GM19240 (cell line): ENCODE measurements around the gene HM13.
"Not testable (repeated sequence)": the region's sequence is repeated elsewhere in the genome, so short reads cannot be mapped to it uniquely, and the experiment has no call there.

Experiments used
- DNase-seq: peaks from one replicate; pipeline ENCODE4 v3.0.0; 2011; ENCODE audit warnings: low spot score; ENCODE audit not compliant: insufficient read length

HM13 gene

DNA sequence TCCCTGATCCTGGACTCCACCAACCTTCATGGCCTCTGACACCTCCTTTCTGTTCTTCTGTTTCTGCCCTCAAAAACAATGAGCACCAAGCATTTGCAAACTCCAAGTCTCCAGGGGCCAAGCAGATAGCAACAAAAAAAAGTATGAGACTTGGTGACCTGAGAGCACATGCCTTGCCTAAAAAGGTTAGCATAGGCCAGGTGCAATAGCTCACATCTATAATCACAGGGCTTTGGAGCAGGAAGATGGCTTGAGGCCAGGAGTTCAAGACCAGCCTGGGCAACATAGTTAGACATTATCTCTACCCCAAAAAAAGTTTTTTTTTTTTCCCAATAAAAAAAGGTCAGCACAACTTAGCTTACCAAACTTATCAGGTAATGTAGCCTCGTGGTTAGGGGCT lies 13.7 kb upstream of the HM13 start:
- no peak for DNase-seq

DNA sequence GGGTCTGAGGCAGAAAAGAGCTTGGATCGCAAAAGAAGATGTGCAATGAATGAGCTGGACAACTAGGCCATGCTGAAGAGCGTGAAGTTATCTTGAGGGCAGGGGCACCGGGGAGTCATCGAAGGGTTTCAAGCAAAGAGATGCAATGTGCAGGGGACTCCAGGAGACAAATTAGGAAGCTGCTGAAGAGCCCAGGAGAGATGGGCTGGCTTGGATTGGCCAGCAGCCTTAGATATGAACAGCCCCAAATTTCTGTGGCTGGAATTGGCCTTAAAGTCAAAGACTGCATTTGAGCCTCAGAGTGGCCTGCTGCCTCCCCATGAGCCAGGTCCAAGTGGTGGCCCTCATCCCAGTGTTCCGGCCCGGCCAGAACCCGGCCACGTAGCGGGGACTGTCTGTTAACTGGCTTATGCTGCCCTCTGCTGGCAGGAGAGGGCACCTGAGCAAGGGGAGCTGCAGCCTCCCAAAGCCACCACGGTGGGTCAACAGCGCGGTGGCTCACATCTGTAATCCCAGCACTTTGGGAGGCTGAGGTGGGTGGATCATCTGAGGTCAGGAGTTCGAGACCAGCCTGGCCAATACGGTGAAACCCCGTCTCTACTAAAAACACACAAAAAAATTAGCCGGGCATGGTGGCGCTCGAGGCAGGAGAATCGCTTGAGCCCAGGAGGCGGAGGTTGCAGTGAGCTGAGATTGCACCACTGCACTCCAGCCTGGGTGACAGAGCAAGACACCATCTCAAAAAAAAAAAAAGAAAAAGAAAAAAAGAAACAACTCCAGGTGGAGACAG lies 11.2 kb upstream of the HM13 start:
- DNase-seq = peak; percentile 71

- no peak for DNase-seq
These were observed 8.3 kb upstream of the HM13 start for GRCh38 chr20:31505903-31506302.

- no peak for DNase-seq
These were observed 5.6 kb upstream of the HM13 start for GRCh38 chr20:31508517-31509244.

DNA sequence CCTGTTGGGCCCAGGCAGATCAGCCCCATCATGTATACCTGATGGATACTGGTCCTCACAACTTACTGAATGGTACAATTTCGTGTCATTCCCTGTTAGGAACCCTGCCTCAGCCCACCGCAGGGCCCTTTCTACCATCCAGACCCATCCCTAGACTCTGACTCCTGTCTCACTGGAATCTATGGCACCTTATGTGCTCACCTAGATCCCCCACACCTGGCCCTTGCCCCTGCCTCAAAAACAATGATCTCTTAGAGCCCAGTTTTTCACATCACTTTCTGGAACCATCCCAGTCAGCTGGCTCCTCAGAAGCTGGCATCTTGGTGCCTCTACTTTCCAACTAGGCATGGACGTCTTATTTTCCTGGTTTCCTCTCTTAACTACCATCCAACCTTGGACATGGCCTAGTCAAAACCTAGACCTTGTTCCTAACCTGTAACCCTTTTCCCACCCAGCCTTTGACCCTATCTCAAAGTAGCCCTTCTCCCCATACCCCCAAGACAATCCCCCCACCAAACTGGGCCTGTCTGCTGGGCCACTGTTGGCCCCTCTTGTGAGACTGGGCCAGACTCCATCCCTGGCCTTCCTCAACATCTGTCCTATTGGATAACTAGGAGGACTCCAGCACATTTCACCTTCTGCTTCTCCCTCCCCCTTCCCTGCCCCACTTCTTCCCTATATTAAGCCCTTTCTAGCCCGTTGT lies 981 bp downstream of the HM13 start:
- no peak for DNase-seq

- no peak for DNase-seq
These were observed 1.5 kb downstream of the HM13 start for GRCh38 chr20:31515775-31516107.

GRCh38 chr20:31516166-31516565 lies 1.9 kb downstream of the HM13 start:
- DNase-seq = no peak

DNA sequence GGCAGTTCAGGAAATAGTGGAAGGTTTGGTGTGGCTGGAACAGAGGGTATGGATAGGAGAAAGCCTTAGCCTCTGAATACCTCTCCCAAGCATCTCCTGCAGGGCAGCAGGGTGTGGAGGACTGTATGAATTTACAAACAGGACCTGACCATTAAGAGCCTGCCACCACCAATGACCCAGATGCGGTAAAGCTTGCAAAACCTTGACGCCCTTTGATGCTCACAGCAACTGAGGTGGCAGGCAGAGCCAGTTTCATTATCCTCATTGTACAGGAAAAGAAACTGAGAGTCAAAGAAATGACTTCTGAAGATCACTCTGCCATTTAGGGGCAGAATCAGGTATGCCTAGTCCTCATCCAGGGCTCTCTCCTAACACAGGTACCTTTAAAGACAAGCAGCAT lies 2.4 kb downstream of the HM13 start:
- DNase-seq = no peak

DNA sequence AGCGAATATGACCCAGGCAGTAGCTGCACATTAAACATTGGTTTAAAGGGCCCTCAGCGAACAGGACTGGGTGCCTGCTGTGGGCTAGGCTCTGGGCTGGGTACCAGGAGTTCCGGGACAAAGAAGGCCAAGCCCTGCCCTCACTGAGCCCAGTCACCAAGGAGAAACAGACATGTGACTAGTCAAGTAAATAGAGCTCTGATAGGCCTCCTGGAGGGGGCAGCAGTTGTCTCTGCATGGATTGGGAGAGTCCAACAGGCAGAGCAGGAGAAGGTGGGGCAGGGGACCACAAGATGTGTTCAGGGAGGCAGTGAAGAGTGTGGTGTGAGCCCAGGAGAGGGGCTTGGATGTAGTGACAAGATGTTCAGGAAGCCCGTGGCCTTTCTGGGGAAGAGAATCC lies 3.1 kb downstream of the HM13 start:
- DNase-seq = no peak

- not testable (repeated sequence) for DNase-seq
These were observed 7.0 kb downstream of the HM13 start for GRCh38 chr20:31521267-31521666.

DNA sequence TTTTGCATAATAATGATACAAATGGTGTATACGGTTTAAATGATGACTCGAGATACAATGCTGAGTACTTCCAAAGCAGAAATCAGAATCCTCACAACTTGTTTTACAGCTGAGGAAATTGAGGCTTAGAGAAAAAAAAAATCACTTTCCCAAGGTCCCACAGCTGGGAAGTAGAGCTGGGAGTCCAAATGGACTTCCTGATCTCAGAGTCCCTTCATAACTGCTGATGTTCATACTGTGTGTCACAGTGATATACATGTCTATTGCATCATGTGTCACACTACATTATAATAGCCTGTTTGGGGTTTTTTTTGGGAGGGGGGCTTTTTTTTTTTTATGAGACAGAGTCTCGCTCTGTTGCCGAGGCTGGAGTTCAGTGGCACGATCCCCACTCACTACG lies 8.5 kb downstream of the HM13 start:
- no peak for DNase-seq

GRCh38 chr20:31523361-31524283 lies 9.4 kb downstream of the HM13 start:
- DNase-seq = no peak

- DNase-seq = no peak
These were observed 13.0 kb downstream of the HM13 start for GRCh38 chr20:31527266-31527665.

DNA sequence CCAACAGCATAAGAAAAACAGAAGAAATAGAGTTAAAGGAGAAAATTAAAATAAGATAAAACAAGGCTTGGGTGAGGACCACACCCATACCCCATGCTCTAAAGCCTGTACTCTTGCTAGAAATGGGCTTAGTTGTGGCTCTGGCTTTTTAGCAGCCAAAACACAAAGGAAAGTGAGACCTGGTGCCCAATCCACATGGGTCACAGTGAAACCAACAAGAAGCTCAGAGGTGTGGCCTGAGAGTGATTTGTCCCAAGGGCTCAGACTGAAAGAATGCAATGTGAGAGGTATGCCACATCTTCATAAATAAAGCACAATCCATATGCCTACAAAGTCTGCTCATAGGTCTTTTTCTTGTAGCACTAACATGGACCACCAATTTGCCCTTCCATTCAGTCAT lies 21.1 kb downstream of the HM13 start:
- no peak for DNase-seq

GRCh38 chr20:31536575-31536974 lies 22.3 kb downstream of the HM13 start:
- DNase-seq = no peak

DNA sequence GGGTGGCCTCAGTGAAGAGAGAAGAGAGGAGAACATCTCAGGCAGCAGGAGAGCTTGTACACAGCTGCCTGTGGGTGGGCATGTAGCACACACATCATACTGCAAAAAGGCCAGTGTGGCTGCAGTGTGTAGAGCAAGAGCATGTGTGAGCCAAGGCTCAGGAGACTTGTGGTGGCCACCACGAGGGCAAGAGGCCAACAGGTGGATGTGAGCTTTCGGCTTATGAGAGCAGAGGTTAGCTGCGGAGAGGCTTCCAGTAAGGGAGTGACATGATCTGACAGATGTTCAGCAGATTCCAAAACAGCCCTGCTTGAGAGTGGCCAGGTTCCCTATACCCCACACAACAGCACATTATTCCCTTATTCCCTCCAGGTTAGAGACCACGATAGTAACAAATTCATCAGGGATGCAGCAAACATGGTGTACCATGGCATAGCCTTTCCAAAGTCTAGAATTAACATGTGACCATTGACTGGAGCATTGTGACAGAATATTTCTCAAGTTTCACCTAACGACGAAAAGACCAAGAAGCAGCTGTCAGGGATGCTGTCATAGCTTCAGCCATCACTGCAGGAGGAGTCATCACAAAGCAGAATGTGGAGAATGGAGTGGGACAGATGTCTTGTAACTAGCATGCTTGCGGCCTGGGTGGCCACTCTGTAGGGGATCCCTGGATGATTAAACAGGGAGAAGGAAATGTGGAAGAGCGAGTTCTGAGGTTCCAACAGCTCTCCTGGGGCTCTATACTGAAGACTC lies 23.1 kb downstream of the HM13 start:
- no peak for DNase-seq

DNA sequence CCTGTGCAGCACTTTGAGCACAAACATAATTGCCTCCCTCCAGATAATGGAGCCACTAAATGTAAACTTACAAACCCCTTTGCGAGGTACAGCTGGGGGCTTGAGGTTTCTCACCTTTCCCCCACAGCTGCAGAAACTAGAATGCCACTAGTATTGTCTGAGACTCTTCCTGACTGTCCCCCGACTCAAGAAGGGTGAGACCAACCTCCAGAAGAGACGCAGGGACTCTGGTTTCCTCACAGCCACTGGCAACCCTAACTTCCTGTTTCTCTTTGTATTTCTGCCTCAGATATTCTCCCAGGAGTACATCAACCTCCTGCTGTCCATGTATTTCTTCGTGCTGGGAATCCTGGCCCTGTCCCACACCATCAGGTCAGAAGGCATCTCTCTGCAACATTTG lies 23.6 kb downstream of the HM13 start:
- DNase-seq = no peak

GRCh38 chr20:31538326-31538725 lies 24.1 kb downstream of the HM13 start:
- DNase-seq = no peak

- DNase-seq = not testable (repeated sequence)
These were observed 25.4 kb downstream of the HM13 start for GRCh38 chr20:31539636-31540035.

DNA sequence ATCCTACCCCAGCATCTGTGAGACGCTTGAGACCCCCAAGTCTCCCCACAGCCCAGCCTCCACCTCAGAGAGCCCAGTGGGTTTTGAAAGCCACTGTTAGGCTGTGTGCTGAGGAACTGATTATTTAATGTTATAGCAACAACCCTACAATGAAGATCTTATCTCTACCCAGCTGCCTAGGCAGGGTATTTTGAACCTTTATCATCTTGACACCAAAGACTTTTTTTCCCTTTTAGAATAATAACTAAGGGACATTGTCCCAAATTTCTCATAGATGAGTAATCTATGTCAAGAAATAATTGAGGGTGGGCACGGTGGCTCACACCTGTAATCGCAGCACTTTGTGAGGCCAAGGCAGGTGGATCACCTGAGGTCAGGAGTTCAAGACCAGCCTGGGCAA lies 26.2 kb downstream of the HM13 start:
- DNase-seq = no peak
